NCI-H2227 treated with DMSO at 0.1 percent for 48 hours (cell line): Measurements from ENCODE around the gene CEP63.
"Not testable (repeated sequence)": the region's sequence is repeated elsewhere in the genome, so short reads cannot be mapped to it uniquely, and the experiment has no call there.

Experiments used
- DNase-seq: peaks from one replicate; lab custom pipeline; 2025; lab: John Stamatoyannopoulos, UW

The CEP63 gene

GRCh38 chr3:134517791-134518190 lies 31.9 kb downstream of the CEP63 start:
- DNase-seq = no peak

GRCh38 chr3:134522541-134522940 lies 36.7 kb downstream of the CEP63 start:
- no peak for DNase-seq

GRCh38 chr3:134525293-134525692 lies 39.4 kb downstream of the CEP63 start:
- no peak for DNase-seq

- DNase-seq = no peak
Measured at GRCh38 chr3:134526319-134526718, 40.5 kb downstream of the CEP63 start.

GRCh38 chr3:134527037-134527436 lies 41.2 kb downstream of the CEP63 start:
- DNase-seq = no peak

- no peak for DNase-seq
Measured at GRCh38 chr3:134527538-134528186, 41.8 kb downstream of the CEP63 start.

- no peak for DNase-seq
Measured at GRCh38 chr3:134533493-134533892, 47.6 kb downstream of the CEP63 start.

- DNase-seq = no peak
Measured at GRCh38 chr3:134535186-134535970, 49.5 kb downstream of the CEP63 start.

GRCh38 chr3:134536781-134537180 lies 50.9 kb downstream of the CEP63 start:
- no peak for DNase-seq

GRCh38 chr3:134542287-134542958 lies 56.6 kb downstream of the CEP63 start:
- DNase-seq = no peak

- DNase-seq = no peak
Measured at GRCh38 chr3:134543113-134543512, 57.3 kb downstream of the CEP63 start.

GRCh38 chr3:134544316-134544715 lies 58.5 kb downstream of the CEP63 start:
- DNase-seq = no peak

- not testable (repeated sequence) for DNase-seq
Measured at GRCh38 chr3:134544783-134545182, 58.9 kb downstream of the CEP63 start.

- no peak for DNase-seq
Measured at GRCh38 chr3:134545818-134546217, 60.0 kb downstream of the CEP63 start.

- no peak for DNase-seq
Measured at GRCh38 chr3:134552784-134553183, 66.9 kb downstream of the CEP63 start.

- DNase-seq = no peak
Measured at GRCh38 chr3:134559591-134559990, 73.7 kb downstream of the CEP63 start.

- no peak for DNase-seq
Measured at GRCh38 chr3:134562055-134562454, 76.2 kb downstream of the CEP63 start.

GRCh38 chr3:134563601-134564000 lies 77.7 kb downstream of the CEP63 start:
- DNase-seq = no peak

GRCh38 chr3:134564991-134565390 lies 79.1 kb downstream of the CEP63 start:
- no peak for DNase-seq

- no peak for DNase-seq
Measured at GRCh38 chr3:134567605-134568004, 81.7 kb downstream of the CEP63 start.

GRCh38 chr3:134568790-134569189 lies 82.9 kb downstream of the CEP63 start:
- DNase-seq = no peak

GRCh38 chr3:134569899-134570298 lies 84.0 kb downstream of the CEP63 start:
- not testable (repeated sequence) for DNase-seq

- no peak for DNase-seq
Measured at GRCh38 chr3:134576426-134576825, 90.6 kb downstream of the CEP63 start.
